ENCODE measurements around the gene COBL.

The COBL gene

DNA sequence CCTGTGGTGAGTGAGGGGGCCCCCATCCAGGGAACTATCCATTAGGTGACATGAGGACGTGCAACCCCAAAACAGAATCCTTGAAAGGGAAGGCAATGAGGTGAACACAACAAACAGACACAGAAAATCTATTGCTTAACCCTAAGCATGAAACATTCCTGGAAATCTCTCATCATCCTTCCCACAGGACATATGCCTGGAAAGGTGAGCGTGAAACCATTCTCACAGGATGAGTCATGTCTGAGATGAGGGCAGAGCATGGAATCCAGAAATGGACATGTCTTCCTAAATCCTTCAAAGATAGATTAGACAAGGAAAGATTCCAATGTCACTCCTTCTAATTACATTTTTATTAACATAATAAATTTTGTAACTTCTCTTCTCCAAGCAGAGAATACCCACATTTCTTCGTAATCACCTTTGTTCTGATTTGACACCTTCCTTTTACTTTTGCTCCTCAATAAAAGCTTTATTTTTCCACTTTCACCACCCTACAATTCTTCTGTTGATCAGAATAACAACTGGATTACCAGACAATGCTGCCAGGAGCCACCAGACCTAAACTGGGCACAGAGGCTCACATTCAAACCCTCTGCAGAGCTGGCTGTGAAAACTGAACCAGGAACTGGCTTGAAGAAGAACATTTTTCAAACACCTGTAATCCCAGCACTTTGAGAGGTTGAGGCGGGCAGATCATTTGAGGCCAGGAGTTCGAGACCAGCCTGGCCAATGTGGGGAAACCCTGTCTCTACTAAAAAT is 67.2 kb downstream of the COBL start:
- DNase-seq, result no peak

DNA sequence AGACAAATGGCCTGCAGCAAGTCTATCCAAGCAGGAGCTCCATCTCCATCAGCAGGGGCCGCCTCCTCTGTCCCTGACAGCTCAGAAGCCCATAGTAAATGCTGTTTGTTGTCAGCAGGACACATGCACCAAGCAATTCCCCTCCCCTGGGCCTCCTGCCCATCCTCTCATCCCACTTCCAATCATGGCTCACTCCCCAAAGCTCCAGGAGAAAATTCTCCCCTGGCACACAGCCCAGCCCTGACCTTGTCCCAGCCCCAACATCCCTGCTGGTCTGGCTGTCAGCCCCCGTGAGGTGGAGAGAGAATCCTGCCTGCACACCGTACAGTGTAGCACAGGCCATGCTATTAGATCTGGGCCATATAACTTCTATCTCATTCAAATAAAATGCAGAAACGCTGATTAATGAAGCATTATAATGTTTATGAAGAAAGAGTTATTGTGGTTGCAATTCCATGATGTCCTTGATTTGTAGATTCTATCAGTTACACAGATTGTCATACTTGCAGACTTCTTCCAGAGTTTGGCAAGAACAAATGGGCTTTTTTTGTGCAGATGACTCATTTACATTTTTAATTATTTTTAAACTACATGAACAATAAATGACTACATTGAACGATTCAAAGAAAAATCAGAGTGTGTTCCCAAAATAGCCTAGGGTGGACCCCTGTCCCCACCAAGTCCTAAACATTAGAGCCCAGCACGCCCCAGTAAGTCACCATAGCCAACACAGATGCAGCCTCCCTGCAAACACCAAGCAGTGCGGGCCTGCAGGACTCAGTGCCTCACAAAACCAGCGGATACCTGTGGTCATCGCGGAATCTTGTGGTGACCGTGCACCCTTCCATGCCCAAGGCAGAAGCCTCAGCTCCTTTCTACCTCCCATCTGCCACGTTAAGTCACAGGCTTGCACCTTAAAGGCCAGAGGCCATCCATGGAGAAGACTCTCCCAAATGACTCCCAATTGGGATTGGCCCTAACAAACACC is 70.1 kb downstream of the COBL start:
- DNase-seq, result peak; percentile 49

DNA sequence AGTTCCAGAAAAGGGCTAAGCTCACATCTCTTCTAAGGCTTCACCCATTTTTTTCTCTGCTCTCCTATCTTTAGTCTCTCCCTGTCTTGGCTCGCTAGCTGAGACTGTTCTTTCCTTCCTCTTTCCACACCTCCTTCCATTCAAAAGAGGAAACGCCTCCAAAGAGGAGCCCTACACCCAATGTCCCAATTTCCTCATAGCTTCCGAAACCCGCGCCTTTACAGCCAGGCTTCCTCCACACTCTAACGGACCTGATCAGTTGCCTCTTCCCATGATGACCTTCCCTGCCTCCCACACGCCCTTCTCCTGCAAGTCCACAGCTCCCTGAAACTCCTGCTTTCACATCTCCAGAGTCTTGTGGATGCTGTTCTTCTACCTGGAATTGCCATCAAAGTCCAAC is 71.7 kb downstream of the COBL start:
- no peak for DNase-seq

DNA sequence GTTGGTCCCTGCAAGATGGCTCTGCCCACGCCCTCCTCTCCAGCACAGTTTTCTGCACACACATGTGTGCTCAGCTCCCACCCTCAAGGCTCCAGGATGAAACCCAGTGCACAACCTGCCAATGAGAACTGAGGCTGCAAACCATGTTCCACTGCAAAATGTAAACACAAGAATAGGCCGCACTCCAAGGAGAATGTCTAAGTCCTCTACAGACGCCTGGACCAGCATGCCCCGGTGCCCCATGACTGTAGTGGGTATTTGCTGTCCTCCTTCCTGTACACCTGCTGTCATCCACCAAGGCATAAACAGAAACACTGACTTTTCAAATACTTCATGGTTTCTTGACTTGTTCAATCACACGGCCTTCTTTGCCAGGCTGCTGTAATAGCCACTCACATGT is 72.6 kb downstream of the COBL start:
- no peak for DNase-seq

DNA sequence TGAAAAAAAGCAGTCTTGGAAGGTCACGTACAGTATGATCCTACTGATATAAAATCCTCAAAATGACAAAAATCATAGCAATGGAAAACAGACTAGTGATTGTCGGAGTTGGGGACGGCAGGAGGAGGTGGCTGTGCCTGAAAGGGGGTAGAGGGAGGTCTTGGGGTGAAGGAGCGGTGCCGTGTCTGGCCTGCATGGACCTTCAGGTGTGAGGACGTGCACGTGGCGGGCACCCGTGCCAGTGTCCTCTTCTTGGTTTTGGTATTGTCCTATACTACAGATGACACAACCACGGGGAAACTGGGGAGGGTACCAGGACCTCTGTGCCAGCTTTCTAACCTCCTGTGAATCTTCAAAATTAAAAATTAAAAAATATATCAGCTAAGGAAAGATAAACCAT is 73.0 kb downstream of the COBL start:
- DNase-seq, result no peak

DNA sequence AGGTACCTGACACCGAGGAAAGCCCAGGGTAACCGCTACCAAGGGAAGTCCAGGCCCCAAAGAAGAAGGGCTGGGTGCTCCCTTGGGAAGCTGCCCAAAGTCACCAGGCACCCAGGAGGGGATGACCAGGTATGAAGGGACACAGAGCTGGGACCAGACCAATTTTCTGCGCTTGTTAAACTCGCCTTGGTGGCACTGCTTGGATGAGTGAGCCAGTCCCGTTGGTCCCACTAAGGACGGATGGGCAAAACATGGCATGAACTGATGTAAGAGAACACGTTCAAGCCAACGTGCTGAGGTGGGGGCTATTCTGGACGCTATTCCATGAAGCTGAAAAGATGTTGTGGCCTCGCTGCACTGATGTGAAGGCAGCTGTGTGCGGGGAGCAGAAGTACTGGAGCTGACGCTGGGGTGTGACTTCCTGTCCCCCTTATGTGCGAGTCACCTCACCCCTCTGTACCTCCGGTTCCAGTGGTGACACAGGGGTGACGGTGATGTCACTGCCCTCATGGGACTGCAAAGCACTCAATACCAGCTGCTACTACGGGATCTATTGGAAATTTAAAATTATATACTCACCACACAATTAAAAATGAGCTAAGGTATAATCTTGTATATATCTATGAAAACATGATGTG is 73.6 kb downstream of the COBL start:
- DNase-seq, result no peak

DNA sequence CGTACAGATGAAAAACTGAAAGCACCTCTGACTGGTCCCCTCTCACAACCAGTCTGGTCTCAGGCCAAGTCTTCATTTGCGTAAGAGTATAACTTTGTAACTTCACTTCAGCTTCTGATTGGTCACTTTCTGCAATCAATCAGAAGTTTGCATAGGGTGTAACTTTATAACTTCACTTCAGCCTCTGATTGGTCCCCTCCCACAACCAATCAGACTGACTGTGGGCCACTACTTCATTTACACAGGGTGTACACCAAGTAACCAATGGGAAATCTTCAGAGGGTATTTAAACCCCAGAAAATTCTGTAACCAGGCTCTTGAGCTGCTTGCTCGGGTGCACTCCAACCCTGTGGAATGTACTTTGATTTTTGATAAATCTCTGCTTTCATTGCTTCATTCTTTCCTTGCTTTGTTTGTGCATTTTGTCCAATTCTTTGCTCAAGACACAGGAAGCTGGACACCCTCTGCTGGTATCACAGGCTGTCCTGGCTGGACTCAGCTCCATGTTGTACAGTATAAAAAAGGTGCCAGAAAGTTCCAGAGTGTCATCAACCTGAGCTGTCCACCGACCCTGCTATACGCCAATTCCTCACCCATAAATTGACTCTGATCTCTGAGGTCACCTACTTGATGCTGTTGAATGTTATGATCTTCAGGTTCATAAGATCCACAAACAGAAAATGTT is 74.5 kb downstream of the COBL start:
- no peak for DNase-seq

DNA sequence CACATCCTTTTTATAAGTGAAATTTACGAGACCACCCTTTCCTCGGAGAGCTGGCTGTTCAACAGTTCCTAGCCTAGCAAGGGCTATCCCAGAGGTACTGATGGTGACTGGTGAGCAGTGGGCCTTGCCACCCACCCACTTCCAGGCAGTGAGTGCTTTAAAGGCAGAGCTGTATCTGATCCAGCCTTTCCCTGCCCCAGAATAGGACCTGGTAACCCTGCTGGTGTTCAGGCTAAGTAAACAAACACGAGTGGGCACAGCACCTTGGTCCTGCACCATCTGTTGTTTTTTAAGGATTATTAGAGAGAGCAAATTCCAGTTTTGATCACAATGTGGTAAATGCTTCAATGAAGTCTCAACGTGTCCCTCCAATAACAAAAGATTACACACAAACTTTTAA is 75.7 kb downstream of the COBL start:
- no peak for DNase-seq

DNA sequence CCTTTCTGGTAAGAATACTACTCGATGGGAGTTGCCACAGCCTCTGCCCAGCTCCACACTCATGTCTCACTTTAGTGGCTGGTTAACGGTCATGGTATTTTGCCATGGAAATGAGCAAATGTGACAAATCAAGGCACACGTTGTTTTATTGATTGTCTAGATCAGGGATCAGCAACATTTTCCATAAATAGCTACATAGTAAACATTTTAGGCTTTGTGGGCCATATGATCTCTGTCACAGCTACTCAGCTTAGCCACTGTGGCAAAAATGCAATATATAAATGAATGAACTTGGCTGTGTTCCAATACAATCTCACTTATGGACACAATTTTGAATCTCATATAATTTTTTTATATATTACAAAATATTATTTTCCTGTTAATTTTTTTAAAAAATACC is 76.9 kb downstream of the COBL start:
- no peak for DNase-seq

DNA sequence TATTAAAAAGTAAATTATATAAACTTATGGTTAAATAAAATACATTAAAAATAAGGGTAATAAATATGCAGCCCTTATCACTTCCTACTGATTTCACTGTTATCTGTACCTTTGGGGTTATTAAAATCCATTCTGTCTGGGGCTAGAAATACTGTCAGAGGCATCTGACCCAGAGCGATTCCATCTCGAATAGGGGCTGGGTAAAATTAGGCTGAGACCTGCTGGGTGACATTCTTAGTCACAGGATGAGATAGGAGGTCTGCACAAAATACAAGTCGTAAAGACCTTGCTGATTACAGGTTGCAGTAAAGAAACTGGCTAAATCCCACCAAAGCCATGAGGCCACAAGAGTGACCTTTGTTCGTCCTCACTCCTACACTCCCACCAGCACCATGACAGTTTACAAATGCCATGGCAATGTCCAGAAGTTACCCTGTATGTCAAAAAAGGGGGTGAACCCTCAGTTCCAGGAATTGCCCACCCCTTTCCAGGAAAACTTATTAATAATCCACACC is 77.6 kb downstream of the COBL start:
- DNase-seq, result no peak

DNA sequence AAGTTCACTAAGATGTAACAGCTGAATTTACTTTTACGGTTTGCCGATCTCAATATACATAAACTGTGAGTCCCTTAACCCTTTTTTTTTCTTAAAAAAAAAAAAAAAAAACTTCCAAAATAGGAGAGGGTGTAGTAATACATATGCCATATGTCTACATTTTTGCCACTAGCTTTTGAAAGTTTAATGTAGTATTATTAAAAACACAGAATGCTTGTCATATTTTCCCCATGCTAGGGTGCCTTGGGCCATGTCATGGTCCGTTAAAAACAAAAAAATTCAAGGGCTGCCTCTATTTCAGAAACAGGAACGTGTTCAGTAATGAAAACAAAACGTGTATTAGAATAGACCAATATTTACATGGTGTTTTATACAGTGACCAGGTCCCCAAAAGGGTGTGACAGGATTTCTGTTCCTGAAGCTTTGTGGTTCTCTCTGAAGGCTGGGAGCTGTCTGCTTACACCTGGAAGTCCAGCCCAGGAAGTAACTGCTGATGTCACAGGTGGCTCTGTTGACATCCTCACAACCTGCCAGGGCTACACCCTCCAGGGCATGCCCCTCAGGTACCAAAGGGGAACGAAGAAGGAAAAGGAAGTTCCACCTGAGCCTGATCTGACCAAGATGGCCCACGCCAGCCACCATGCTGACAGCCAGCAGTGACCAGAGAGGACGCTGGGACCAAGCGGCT is 79.0 kb downstream of the COBL start:
- DNase-seq, result no peak

DNA sequence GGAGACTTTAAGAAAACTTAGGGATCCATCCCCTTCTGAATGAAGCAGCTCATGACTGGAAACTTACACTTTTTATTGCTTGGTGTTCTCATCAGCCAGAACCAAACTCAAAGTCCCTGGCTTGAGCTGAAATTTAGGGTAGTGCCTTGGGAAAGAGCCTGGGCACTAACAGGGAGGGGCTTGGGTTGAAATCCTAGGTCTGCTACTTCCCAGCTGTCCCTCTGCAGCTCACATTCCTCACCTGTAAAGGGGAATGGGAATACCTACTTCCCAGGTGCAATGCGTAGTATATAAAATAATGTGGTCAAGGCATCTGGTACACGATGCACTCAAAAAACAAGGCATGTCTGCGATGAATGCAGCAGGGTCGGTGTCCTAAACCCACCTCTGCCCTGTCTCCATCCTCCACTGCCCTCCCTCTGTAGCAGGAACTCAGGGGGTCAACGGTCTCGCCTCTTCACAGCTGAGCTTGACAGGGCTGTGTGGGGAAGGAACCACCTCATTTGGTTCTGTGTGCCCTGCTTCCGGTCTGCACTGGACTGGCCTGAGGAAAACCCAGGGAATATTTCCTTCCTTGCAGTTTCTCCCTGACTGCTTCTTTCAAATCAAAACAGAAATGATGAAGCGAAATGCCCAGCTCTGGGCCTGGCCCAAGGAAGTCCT is 80.0 kb downstream of the COBL start:
- no peak for DNase-seq

DNA sequence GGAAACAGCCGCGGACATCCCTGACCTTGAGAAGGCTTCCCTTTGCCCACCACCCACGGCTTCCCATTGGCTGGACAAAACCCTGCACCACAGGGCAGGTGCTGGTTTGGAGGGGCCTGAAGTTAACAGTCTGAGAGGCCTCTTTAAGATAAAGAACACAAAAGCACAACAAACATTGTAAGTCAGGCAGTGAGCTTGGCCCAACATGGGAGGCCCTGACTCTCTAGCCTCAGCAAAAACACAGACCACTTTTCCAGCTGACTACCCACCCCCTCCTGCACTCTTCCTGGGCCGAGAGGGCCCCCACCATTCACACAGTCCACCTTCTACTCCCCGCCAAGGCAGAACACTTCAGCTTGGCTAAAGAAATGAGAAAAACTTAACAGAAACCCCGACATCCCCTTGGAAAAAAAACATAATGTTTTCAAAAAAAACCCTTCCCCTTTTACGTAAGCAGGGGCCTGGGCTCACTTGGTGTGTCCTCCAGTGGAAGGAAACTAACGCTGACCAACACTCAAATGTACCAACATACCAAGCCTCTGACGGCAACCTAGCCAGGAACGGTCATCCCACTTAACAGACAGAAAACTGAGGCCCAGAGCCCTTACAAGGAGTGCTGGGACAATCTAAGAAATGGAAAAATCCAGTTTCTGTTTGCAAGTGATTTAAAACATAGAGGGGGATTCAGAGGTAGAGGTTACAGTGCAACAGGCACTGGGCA is 80.9 kb downstream of the COBL start:
- no peak for DNase-seq

DNA sequence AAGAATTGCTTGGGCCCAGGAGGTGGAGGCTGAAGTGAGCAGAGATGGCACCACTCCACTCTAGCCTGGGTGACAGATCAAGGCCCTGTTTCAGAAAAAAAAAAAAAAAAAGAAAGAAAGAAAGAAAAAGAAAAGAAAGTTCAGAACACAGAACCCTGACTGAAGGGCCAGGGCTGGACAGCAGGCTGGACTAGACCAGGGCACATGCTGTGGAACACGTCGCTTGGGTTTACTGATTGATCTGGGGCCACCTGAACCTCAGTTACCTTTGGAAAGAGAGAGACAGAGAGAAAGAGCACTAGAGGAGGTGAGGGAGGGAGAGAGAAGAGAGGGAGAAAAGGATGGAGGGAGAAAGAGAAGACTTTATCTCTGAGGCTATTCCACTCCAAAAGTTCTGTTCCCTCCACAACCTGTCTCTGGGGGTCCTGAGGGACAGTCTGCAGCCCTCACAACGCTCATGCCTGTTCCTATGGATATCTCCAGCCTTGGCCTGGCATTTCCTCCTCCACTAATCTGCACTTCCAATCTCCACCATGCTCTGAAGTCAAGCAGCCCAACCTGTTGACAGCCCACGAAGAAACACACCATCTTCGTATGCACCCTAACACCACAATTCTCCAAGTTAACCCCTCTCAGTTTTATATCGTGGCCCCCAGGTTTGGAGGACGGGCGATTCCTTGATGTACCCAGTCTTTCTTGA is 81.8 kb downstream of the COBL start:
- no peak for DNase-seq

DNA sequence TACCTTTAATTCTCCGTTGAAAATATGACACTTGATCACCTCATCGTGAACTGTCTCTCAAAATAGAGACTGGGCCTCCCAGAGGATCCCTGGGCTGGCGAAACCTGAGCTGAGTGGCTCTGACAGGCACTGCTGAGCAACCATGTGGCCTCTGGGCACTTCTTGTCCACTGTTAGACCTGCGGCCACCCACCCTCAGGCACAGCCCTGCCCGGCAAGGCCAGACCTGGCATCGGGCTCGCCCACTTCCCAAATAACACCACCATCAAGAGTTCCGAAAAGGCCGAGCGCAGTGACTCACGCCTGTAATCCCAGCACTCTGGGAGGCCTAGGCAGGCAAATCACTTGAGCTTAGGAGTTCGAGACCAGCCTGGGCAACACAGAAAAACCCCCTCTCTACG is 82.5 kb downstream of the COBL start:
- no peak for DNase-seq

DNA sequence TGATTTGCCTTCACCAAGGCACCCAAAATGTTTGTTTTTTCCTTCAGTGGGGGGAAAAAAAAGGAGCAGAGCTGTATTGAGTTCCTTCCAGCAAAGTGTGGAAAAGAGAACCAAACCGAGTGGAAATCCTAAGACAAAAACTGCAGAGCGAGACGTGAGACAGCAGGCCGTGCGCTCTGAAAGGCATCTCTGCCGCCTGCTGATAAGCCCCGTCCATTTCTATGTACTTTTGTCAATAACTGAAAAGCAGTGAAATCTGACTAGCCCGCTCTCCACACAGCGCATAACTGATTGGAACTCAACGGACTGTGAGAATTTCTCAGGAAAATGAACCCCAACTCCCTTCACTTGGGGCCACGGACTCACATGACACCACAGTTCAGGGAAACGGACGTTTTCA is 83.2 kb downstream of the COBL start:
- no peak for DNase-seq

DNA sequence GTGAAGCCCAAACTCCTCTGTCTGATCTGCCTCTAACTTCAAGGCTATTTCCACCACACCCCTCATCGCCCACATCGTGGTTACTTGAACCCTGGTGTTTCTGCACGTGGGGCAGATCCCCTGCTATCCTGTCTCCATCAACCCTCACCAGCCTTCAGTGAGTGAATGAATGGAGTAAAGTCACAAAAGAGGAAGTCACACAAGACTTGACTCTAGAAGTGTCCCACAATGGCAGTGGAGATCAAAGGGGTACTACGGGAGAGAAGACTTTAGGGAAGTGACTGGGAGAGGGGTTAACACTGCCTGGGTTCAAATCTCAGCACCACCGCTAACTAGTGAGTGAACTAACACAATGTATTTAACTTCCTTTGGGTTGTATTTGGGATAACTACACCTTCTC is 85.9 kb downstream of the COBL start:
- no peak for DNase-seq

DNA sequence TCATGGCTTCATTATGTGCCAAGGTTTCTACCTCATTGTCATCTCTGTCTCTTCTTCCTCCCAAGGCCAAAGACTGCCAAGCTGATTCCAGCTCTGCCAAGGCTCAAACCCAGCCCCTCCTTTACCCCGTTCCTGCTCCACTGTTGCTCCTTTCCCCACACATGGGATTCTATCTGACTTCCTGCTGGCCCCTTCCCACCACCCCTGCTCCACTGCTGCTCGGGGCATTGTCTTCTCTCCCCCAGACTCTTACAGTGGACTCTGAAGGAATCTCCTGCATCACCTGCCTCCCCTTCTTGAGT is 86.3 kb downstream of the COBL start:
- no peak for DNase-seq

DNA sequence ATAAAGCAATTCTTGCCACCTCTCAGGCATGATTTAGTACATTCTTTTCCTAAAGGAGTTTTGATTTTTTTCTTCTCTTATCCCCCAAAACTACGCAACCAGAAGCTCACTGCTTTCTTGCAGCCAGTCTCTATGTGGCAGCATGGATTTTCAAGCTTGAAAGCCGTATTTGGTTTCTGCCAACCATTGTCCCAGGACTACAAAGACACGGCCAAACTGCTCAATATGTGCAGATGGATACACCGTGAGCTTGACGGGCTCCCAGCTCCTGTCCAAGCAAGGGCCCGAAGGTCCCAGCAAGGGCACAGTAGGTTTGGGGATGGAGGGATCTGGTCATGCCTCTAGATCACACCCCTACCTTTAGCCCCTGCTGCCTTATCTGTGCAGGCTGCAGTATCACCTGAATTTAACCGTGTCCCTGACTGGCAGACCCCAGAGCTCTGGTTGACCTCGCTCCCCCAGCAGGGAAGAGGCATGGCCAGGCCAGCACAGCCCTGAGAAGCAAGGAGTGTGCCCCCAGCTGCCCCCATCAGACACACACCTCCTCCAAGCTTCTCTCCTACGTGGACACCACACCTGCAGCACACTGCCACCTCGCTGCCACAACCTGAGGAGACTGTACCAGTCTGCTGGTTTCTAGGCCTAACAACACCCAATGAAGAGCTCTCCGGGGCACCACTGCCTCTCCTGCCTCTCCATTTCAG is 86.8 kb downstream of the COBL start:
- DNase-seq, result no peak

DNA sequence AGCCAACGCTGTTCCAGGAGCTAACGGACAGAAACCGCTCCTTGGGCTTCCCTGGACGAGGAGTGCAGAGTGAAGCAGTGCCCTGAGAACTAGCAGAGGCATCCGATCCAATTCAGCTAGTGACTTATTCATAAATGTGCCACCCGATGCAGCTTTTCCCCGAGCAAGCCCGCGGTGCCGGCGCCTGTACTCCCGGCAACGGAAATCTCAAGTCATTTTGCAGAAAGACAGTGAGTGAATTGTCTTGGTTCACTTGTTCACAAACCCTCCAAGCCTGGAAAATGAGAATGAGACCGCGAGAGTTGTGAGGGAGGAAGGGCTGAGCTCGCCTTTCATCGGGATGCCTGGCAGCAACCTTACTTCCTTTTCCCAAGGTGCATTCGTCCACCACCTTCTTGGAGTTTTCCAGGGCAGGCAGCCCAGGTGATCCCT is 87.5 kb downstream of the COBL start:
- no peak for DNase-seq

Data from NCI-H1092 (cell line).